ENCODE measurements around the gene SYNPO2. TPM values are rescaled to one million over a fixed set of nuclear protein-coding genes. Genes with fewer than 3 reads are reported as not detected.
A peak's percentile ranks its signal among the peaks of the same experiment; 100 is the strongest.

SYNPO2 gene
- total and polyA plus RNA-seq, 2 of the 8 experiments (the other 6 are each of a cell fraction or from before 2014, with no cell fraction given) = 0.50 to 4.2 TPM

DNA sequence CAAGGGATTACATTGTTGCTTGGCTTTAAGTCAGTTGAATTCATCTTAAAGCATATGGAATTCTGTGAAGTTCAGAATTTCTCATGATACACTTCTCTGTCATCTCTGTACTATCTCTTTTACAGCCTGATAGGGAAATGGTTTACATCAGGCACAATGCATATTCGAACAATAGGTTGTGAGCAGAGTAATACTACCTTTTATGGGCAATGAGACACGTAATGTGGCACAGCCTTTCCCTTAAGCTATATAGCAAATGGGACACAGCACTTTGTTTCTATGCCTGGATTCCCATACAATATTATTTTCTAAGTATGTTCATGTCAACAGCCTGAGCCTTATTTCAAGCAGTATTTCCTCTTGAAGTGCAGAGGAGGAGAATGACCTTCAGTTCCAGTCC, 58.4 kb downstream of the SYNPO2 start:
- H3K4me1 ChIP-seq (replicated peaks in 1 of 4; ENCODE audit: control insufficient read depth in 3 of 4, insufficient read depth in 4 of 4, low read length in 3 of 4) = no peaks in the 10 kb centered on the region; a peak in 1 of 7 replicates
- H2BK12ac ChIP-seq (ENCODE audit: low read depth, low read length) = no peak overlapping the region
- H3K4ac ChIP-seq (replicated peaks; ENCODE audit: insufficient read length, low read depth, low read length) = no peak overlapping the region
- H3K36me3 ChIP-seq (ENCODE audit: control insufficient read depth in 2 of 4, insufficient read depth in 4 of 4, low read length in 3 of 4) = no peaks in the 10 kb centered on the region
- no peaks in the 10 kb centered on the region for H3K23me2 ChIP-seq (ENCODE audit: low read depth, low read length)
- H2BK5ac ChIP-seq (ENCODE audit: low read depth, low read length) = no peak overlapping the region
- H2BK15ac ChIP-seq (ENCODE audit: low read length) = no peak overlapping the region
- DNase-seq (ENCODE audit: low read depth in 1 of 2, low spot score in 2 of 2) (no peak), FAIRE-seq (no peak)
- ChIA-PET CTCF (ENCODE audit: partially characterized antibody) (interaction anchor here (0.7 kb wide), 1 partner anchor 66 kb away, joined by 3 read pairs; no protein-coding TSS in a partner anchor), POLR2A (ENCODE audit: partially characterized antibody) (no interaction called here)
- H4K8ac ChIP-seq (ENCODE audit: extremely low read depth, insufficient read depth, low read length) = no peak overlapping the region
- TF ChIP-seq NANOG (IDR thresholded peaks at IDR 0.05; ENCODE audit: insufficient read depth, low read depth, low read length, poor library complexity, severe bottlenecking) = no peak
- TF ChIP-seq, protein P1, sequence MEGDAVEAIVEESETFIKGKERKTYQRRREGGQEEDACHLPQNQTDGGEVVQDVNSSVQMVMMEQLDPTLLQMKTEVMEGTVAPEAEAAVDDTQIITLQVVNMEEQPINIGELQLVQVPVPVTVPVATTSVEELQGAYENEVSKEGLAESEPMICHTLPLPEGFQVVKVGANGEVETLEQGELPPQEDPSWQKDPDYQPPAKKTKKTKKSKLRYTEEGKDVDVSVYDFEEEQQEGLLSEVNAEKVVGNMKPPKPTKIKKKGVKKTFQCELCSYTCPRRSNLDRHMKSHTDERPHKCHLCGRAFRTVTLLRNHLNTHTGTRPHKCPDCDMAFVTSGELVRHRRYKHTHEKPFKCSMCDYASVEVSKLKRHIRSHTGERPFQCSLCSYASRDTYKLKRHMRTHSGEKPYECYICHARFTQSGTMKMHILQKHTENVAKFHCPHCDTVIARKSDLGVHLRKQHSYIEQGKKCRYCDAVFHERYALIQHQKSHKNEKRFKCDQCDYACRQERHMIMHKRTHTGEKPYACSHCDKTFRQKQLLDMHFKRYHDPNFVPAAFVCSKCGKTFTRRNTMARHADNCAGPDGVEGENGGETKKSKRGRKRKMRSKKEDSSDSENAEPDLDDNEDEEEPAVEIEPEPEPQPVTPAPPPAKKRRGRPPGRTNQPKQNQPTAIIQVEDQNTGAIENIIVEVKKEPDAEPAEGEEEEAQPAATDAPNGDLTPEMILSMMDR (IDR thresholded peaks at IDR 0.05; ENCODE audit: control extremely low read depth in 1 of 3, insufficient read depth in 1 of 3, low read depth in 1 of 3, low read length in 3 of 3) = no peak
- no peak for TF ChIP-seq RBBP5 (IDR thresholded peaks at IDR 0.05; ENCODE audit: borderline replicate concordance, low read depth, low read length)
- no peak for TF ChIP-seq SIRT6 (IDR thresholded peaks at IDR 0.05; ENCODE audit: low read length)
- no peak for TF ChIP-seq HDAC6 (IDR thresholded peaks at IDR 0.05; ENCODE audit: low read depth, low read length)
- peak; percentile 63; the same call in 1 of the 2 replicates for TF ChIP-seq SRF (IDR thresholded peaks at IDR 0.05; ENCODE audit: low read depth, low read length)
- no peak overlapping the region for H3K14ac ChIP-seq (ENCODE audit: insufficient read length)
- H3K79me1 ChIP-seq (ENCODE audit: low read depth, low read length) = no peaks in the 10 kb centered on the region
- no peak overlapping the region for H3K27ac ChIP-seq (ENCODE audit: low read depth, low read length)
- H3K56ac ChIP-seq (replicated peaks; ENCODE audit: insufficient read length, low read depth, low read length) = no peak overlapping the region
- H2AFZ ChIP-seq (ENCODE audit: low read length) = no peak overlapping the region
- H4K91ac ChIP-seq (replicated peaks; ENCODE audit: insufficient read length, low read length) = no peak overlapping the region
- H3K4me3 ChIP-seq (ENCODE audit: extremely low read depth in 1 of 4, insufficient read depth in 2 of 4, low read depth in 3 of 4, low read length in 4 of 4) = no peak overlapping the region
- no peak overlapping the region for H3K23ac ChIP-seq (ENCODE audit: insufficient read length)
- no peaks in the 10 kb centered on the region for H4K20me1 ChIP-seq (replicated peaks in 1 of 2; ENCODE audit: control insufficient read depth in 1 of 2, insufficient read depth in 2 of 2, low read length in 2 of 2)
- H3K9ac ChIP-seq (replicated peaks in 1 of 4; ENCODE audit: extremely low read depth in 1 of 4, low read depth in 3 of 4, low read length in 3 of 4) = no peak overlapping the region
- H3K79me2 ChIP-seq (ENCODE audit: control insufficient read depth in 1 of 2, insufficient read depth in 2 of 2, low read length in 2 of 2) = no peaks in the 10 kb centered on the region
- no peak overlapping the region for H3K4me2 ChIP-seq (ENCODE audit: insufficient read depth in 1 of 2, low read depth in 2 of 2, low read length in 2 of 2)
- no peaks in the 10 kb centered on the region for H3K27me3 ChIP-seq (replicated peaks in 1 of 4; ENCODE audit: control insufficient read depth in 3 of 4, extremely low read depth in 1 of 4, insufficient read depth in 3 of 4, low read length in 3 of 4)
- no peak overlapping the region for H2AK5ac ChIP-seq (ENCODE audit: low read depth, low read length)
- WGBS, 2 experiments (ENCODE audit: extremely low coverage in 1 of 2, insufficient coverage in 1 of 2, insufficient read length in 1 of 2, insufficient replicate concordance in 2 of 2, low coverage in 1 of 2, low lambda C conversion rate in 2 of 2, missing lambda C conversion rate in 1 of 2) = 90% methylated on average over 2 of the region's 2 CpGs; no CpG with 5 or more reads in 1 of the 2 experiments
- no peak overlapping the region for H2BK20ac ChIP-seq (ENCODE audit: low read length)
- no peak overlapping the region for H3K18ac ChIP-seq (ENCODE audit: extremely low read depth, low read length)
- no peak overlapping the region for H2BK120ac ChIP-seq (replicated peaks; ENCODE audit: low read depth, low read length)
- no peaks in the 10 kb centered on the region; a peak in 1 of 4 replicates for H3K9me3 ChIP-seq (ENCODE audit: insufficient read depth in 2 of 2, low read depth in 1 of 2, low read length in 1 of 2)
- H4K5ac ChIP-seq (ENCODE audit: insufficient read length, low read depth, low read length) = no peak overlapping the region

Data from H1 (cell line).